GM21737 (cell line): ENCODE results near the gene TWF1.
A peak's percentile ranks its signal among the peaks of the same experiment; 100 is the strongest.
"Not testable (repeated sequence)": the region's sequence is repeated elsewhere in the genome, so short reads cannot be mapped to it uniquely, and the experiment has no call there.

Source experiments
- ATAC-seq: cut with Tn5 transposase; IDR thresholded peaks from one replicate; pipeline ENCODE4 v1.9.1; 2021; ENCODE audit warnings: mild to moderate bottlenecking, moderate library complexity; ENCODE audit not compliant: unreplicated experiment

TWF1 gene

DNA sequence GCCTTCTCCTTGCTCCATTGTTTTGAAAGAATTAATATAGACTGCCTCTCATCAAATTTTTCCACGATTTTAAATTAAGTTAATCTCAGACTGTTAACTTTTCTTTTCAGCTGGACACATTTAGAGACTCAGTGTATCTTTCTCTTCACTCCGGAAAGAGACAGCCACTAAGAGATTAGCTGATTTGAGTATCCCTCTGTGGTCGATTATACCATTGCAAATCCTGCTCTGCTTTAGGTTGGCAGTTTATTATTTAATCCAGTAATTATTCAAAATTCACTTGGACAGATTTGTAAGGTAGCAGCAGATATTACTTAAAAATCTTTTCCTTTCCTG is 588 bp upstream of the TWF1 start:
- ATAC-seq: no peak

- ATAC-seq: no peak
Observed at GRCh38 chr12:43805149-43805859, 813 bp downstream of the TWF1 start.

DNA sequence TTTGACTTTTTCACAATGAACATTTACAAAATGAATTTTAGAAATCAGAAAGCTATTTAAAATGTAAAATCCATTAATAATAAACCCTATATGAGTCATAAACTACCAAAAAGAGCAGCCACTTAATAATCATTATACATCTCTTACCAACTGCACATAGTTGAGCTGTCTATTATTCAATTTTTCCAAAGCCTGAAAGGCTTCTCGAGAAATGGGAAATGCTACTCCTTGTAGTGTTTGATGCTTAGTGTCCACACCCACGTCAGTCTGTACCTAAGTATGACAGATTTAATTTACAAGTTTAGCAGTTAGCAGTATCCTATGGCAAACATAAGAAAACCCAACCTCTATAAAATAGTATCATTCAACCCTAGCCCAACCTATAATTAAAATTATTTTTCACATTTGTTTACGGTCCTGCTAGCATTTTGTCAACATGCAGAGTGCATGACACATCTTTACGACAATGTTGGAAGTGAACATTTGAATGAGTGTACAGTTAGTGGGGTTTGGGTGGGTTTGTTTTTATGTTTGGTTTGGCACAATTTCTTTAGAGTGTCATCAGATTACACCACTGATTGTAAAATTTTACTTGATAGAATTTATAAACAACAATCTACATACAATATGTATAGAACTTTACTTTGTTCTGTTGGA is 8.4 kb downstream of the TWF1 start:
- ATAC-seq: no peak

DNA sequence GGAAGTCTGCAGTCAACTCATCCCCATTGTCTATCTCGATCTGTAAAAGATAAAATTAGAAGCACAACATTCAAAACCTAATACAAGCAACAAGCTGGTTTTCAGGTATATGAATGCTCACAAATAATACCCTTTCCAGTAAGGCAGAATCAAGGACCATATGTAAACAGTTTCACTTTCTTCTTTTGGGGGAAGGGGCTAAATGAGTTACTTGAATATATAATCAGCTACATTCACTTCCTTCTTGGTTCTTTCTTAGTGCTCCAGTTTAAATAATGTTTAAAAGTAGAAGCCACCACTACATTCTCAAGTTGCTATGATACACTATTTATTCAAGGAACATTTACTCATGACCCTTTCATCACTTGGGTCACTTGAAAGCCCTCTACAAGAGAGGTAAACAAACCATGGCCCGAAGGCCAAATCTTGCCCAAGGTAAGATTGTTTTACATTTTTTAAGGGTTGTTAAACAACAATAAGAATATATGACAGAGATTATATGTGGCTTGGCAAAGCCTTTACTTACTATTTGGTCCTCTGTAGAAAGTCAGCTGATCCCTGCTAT is 10.3 kb downstream of the TWF1 start:
- no peak for ATAC-seq

- ATAC-seq: no peak
Observed at GRCh38 chr12:43789941-43790340, 16.2 kb downstream of the TWF1 start.

DNA sequence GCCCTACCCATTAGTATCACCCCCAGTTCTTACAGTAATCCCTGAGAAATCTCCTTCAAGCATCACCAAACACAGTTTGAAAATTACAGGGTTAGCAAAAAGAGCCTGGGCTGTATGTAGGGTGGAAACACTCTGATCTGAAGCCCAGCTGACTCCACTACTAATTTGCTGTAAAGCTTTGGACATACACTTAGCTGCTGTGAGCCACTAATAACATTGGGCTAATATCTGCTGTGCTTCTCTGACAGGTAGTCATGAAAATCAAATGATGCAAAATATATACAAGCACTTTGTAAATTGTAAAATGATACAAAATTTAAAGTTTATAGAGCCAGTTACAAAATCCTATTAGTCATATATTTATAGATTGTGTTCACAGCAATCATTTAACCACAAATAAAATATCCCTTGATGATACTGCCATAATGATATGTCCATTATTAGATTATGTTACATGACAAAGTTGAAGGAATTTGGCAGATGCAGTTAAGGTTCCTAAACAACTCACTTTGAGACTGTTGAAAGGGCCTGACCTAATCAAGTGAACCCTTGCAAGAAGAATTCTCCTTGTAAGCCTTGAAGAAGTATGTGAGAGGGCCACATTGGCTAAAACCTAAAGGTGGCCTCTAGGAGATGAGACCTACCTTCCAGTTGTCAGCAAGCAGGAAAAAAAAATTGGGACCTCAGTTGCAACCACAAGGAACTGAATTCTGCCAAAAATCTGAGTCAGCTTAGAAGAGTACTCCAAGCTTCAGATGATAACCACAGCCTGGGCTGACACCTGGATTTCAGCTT is 19.0 kb downstream of the TWF1 start:
- ATAC-seq: no peak

GRCh38 chr12:43776498-43776897 is 29.6 kb downstream of the TWF1 start:
- no peak for ATAC-seq

- no peak for ATAC-seq
Observed at GRCh38 chr12:43766291-43766690, 39.8 kb downstream of the TWF1 start.

- no peak for ATAC-seq
Observed at GRCh38 chr12:43764528-43764927, 41.6 kb downstream of the TWF1 start.

DNA sequence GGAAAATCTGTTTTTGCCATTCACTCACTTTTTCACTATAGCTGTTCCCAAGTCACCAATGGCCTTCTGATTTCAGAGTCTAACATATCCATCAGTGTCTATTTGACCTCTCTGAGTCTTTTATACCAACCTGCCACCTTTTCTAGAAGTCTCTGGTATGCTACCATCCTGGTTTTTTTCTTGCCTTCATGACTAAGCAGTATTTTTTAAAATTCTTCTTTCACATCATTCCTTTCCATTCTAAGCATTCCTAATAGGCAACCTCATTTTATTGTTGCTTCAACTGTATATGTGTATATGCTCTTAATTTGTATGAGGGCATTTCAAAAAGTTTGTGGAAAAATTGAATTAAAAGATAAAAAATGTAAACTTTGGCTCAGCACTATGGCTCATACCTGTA is 42.3 kb downstream of the TWF1 start:
- ATAC-seq: no peak

DNA sequence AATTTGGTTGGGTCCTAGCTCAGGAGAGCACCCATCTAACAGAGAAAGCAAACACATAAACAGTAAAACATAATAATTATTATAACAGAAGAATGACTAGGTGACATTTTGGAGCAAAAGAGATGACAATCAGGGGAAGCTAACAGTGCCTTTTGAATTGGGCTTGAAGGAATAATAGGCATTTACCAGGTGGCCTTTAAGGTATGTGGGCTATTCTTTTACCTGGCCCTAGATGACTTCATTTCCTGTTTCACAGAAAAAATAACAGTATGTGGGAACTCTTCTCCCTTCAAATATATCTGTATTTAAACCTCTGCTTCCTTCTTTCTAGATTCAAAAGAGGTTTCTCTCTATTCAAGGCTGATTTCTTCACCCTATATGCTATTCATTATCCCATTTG is 43.5 kb downstream of the TWF1 start:
- no peak for ATAC-seq

DNA sequence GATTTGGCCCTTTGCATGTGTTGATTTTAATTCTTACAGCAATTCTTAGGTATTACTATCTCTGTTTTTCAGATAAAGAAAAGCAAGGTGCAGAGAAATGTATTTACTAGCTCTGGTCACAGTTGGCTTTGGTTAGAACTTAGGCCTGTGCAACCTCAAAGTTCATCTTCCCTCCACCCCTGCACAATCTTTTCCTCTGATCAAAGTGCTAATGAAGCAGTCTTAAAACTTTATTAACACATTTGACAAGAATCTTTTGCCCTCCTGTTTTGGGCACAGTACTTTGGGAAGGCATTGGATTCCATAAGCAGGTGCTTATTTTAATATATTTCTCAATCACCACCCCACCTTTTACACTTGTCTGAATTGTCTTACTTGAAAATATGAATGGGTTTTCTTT is 44.6 kb downstream of the TWF1 start:
- ATAC-seq: no peak

- no peak for ATAC-seq
Observed at GRCh38 chr12:43760396-43760795, 45.7 kb downstream of the TWF1 start.

GRCh38 chr12:43758728-43759563 is 47.2 kb downstream of the TWF1 start, which contains the start of the genes IRAK4 and PUS7L:
IRAK4 (plus strand) TSS chr12:43758951; CDS start chr12:43768112, 9,161 bp downstream.
PUS7L (minus strand) TSS chr12:43758790; CDS start chr12:43755245, 3,545 bp downstream.
- peak; percentile 98 for ATAC-seq

DNA sequence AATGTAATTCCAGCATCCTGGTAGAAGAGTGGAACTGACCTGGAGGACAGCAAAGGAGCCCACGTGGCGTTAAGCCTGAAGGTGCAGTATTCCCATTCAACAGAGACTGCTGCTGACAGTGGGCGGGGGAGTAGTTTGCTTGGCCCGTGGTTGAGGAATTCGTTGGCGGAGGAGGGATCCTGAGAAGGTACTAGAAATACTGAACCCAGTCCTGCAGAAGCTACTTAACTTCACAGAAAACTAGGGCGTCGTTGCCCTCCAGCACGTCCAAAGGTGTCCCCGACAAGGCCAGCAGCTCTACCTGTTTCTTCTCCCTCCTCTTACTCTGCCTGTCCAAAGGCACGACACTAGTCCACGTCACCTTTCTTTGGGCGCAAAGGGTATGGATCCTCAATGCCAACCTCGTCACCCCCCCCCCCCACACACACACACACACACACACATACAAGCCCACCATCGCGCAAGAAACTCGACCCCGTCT is 47.8 kb downstream of the TWF1 start:
- peak; percentile 6 for ATAC-seq

GRCh38 chr12:43754015-43754414 is 52.1 kb downstream of the TWF1 start:
- no peak for ATAC-seq

DNA sequence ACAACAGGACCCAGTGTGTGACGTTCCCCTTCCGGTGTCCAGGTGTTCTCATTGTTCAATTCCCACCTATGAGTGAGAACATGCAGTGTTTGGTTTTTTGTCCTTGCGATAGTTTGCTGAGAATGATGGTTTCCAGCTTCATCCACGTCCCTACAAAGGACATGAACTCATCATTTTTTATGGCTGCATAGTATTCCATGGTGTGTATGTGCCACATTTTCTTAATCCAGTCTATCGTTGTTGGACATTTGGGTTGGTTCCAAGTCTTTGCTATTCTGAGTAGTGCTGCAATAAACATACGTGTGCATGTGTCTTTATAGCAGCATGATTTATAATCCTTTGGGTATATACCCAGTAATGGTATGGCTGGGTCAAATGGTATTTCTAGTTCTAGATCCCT is 54.8 kb downstream of the TWF1 start:
- not testable (repeated sequence) for ATAC-seq

- ATAC-seq: no peak
Observed at GRCh38 chr12:43750814-43751213, 55.3 kb downstream of the TWF1 start.

GRCh38 chr12:43749016-43749415 is 57.1 kb downstream of the TWF1 start:
- ATAC-seq: no peak

- ATAC-seq: no peak
Observed at GRCh38 chr12:43744826-43745225, 61.3 kb downstream of the TWF1 start.
